Nucleus accumbens (tissue), 56 donors: ENCODE results near the gene OR10G7.
A peak's percentile ranks its signal among the peaks of the same experiment; 100 is the strongest.

Experiments used
- DNase-seq, 56 donors: peaks; one replicate each; lab custom pipeline; 2025; lab: John Stamatoyannopoulos, UW

The OR10G7 gene, protein sequence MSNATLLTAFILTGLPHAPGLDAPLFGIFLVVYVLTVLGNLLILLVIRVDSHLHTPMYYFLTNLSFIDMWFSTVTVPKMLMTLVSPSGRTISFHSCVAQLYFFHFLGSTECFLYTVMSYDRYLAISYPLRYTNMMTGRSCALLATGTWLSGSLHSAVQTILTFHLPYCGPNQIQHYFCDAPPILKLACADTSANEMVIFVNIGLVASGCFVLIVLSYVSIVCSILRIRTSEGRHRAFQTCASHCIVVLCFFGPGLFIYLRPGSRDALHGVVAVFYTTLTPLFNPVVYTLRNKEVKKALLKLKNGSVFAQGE

DNA sequence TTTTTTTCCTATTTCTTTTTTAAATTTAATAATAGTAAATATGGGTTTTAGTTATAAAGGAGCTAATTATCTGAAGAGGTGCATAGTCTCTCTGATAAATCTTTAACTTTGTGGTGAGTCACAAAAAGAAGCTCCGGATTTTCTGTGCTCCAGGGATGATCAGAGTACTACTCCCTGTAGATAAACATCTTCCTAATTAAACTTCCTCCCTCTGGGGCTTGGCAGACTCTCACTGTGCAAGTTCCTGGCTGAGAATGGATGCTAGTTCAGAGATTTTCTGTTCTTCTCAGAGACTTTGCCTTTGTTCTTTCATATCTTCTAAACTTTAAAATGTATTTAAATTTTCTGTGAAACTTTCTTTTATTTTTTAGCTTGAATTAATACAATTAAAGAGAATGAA is at the start of gene OR10G7:
Gene OR10G7 (minus strand): TSS at position 72 of the 400 bp plus-strand sequence. CDS start 2,324 bp downstream, outside the sequence.
- no peak for DNase-seq

DNA sequence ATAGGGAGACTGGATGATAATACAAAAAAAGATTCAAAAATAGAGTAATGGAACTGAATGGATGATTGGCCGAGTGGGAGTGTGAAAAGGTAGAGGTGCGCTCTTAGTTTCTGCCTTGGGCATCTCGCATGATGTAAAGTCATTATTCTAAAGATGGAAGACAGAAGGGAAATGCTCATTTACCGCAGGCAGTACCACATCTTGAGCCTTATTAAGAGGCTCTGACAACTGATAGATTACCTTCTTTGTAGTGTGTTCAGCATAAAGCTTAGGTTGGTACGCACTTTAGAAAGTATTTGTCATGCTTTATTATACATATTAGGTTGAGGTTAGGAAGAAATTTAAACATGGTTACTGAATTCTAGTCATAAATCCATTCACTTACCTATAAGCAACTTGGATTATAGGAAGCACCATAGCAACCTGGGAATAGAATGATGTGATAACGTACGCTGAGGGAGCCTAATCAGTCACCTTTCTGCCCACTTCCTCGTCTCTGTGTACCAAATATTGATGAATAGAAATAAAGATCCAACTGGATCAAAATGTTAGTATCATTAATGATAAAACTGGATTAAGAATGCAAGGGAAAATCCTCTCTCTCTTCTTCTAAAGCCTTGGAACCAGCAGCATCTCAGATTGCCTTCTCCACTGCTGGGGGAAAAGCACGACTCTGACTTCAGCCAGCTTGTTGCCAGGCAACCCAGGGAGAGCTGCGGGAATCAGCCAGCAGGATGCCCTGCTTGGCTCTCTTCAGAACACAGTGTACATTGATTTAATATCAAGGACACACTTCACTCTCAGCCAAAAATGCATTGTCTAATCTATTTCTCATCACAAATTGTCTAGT is 45.1 kb upstream of the OR10G7 start:
- peak in 30 of 56 donors; percentile 10 to 83 (median 42) for DNase-seq

DNA sequence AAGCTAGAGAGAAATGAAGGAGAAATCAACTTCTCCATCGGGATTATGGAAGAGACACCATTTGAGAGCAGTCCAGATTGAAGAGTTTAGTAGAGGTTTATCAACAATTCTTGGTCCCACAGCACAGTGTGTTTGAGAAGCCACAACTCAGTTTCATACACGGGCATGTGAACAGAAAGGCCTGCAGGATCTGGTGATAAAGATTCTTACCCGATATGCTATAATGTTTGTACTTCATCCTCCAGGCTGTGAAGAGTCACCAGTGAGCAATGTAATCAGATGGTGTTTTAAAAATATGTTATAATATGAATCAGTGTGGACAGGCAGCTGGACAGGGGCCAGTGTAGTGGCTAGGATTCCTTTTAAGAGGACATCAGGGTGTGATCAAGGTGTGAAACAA is 44.5 kb upstream of the OR10G7 start:
- DNase-seq = no peak

DNA sequence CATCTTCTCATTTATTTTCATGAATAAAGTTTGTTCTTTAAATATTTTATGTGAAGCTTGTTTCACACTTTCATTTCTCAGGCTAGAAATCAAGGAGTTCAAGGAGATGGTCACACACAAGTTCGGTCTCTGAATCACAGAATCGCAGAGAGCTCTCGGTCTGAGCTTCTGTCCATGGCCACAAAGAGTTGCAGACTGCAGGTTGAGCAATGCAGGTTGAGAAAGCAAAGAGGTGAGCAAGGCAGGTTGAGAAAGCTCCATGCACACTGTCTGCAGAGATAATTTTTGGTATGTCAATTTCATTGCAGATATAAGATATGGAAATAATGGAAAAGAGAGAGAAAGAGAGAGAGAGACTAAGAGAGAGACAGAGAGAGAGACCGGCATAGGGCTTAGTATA is 41.2 kb upstream of the OR10G7 start:
- DNase-seq = no peak

DNA sequence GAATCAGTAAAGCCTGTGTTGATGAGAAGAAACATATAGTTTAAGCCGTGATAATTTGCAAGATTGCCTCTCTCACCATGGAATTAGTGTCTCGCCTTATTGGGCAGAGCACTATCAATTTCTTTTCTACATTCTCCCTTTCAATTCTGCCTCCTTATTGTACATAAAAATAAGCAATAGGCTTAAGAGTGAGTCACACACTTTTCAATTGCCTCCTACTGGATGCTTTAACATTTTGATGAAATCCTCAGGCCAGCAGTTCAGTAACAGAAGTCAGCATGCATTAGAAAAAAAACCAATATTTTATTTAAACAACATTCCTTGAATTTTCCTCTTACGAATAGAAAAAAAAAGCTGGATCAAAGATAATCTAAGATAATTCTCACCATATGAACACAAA is 40.4 kb upstream of the OR10G7 start:
- no peak for DNase-seq

DNA sequence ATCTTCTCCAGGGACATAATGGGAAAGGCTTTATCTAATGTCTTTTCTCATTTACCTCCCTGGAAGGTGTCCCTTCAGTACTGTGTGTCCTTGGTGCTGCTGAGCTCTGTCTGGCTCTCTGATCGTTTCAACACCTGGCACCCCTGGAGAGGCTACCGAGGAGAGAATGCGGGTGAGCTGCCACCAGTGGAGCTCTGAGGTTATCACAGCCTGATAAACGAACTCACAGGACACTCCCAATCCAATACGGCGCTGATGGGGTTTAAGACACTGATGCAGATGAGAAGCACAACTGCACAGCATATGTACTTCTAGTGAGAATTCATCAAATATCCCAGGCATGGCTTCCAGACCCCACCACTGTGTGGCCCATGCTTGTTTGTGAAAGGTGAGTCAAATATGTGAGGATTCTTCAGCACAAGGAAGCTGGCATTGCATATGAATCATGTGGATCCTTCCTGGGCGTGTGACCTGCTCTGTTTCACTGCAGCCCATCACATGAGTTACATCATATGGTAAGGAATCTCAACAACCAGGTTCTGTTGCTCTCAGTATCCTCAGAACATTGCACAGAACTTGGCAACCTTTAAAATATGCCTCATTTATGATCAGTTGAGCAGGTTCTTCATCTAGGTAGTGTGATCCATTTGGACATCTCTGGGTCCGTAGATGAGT is 39.3 kb upstream of the OR10G7 start:
- DNase-seq = no peak

DNA sequence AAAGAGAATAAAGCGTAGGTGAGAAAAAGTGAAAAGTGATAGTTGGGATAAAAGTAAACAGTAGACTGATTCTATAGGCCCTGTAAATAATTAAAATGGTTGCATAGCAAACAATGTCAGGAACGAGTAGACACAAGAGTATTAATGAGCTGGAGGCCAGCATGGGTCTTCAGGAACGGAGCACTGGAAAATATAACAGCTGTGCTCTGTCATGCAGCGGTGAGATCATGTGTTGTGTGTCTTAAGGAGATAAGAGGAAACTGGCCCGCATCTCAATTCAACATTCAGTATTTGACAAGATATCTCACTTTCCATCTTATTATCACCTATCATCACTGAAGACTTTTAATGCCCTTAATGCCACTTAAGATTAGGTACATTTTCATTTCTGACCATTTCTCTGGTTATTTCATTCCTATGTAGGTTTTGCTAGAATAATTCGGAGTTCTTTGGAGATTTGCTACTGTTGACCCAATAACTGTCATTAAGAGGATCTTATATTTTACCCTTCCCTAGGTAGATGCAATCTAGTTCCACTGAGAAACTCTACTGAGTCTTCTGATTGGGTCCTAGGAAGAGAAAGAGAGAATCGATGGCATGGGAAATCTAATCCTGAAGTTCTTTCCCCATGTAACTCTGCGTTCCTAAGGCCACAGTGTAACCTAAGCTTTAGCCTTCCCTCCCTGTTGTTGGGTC is 38.7 kb upstream of the OR10G7 start:
- no peak for DNase-seq

DNA sequence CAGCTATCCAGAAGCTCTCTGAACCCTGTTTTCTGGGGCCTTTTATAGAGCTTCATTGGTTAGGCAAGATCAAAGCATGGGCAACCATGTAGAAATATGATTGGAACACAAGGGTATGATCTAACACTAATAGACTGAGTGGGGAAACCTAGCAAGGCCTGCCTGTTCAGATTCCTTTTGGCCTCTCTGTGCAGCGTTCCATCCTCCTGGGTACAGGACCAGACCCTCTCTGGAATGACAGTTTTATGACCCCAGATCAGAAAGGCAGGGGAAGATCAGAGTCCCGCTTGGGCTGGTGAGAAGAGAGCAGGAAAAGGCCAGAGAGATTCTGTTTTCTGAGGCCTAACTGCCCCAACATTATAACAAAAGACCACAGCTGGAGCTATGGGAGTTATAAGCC is 37.5 kb upstream of the OR10G7 start:
- DNase-seq = no peak

DNA sequence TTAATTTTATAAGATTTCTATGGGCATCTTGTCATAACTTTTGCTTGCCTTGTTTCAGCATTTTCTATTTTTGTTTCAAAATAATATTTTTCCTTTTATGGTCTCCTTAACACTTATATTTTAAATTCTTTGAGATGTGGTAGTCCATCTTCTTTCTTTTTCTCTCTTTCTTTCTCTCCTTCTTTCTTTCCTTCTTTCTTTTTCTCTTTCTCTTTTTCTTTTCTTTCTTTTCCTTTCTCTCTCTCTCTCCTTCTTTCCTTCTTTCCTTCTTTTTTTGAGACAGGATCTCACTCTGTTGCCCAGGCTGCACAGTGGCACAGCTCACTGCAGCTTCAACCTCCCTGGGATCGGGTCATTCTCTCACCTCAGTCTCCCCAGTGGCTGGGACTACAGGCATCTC is 36.1 kb upstream of the OR10G7 start:
- no peak for DNase-seq

DNA sequence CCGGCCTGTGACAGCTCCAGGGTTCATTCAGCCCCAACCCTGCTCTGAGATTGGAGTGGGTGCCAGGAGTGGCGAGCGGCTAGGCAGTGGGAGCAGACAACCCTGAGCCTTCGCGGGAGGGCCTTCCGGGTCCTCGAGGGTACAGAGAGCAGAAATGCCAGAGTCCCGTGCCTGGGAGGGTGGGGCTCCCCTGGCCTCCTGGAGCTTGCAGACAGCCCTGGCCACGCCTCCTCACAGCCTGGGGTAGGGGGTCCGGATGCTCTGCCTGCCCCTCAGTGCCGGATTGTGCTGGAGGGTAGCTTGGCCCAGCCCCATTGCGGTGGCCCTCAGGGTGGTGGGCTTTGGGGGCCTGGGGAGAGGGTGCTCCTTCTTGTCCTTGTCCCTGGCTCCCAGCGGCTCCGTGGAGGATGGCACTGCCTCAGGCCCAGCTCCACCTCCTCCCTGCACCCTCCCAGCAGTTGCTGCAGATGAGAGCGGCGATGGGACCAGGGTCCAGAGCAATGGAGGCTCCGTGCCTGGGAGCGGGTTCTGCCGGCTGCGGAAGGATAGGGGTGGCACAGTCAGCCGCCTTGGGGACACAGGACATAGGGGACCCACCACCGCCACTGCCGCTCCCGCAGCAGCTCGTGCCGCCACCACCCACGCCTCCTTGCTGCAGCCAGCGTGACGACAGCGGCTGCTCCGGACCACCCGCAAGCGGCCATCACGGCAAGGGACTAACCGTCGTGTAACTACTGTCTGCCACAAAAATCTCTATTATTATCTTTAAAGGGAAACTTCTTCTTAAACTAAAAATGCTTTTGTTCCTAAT is 34.9 kb upstream of the OR10G7 start:
- DNase-seq = peak in 29 of 56 donors; percentile 15 to 81 (median 31)

DNA sequence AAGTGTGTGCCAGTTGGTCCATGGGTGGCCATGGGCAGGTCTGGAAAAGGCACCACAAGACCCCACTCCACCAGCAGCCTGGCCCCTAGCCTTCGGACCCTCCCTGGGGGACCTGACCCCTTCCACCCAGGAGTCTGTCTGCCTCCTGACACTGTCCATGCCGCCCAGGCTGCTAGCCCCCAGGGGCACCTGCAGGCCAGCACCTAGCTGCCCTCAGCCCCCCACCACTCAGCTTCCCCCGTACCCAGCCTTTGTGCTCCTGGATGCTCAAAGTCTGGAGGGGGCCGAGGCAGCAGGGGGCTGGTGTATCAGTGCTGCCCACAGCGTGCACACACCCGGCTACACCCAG is 34.3 kb upstream of the OR10G7 start:
- DNase-seq = no peak

DNA sequence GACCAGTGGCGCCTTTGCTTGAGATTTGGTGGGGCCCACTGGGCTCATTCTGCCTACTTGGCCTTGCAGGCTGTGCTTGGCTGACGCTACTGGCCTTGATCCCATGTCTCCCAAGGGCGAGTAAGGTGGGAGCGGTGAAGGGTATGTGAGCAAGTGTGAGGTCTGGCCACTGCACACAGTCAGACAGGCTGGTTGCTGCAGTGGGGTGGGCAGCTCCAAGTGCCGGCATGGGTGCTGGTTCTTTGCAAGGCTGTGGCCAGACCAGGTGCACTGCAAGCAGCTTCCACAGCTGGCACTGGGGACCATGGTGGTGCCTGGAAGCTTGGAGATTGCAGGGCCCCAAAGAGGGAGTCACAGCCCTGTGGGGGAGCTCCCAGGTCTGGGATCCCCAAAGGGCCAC is 33.4 kb upstream of the OR10G7 start:
- no peak for DNase-seq

DNA sequence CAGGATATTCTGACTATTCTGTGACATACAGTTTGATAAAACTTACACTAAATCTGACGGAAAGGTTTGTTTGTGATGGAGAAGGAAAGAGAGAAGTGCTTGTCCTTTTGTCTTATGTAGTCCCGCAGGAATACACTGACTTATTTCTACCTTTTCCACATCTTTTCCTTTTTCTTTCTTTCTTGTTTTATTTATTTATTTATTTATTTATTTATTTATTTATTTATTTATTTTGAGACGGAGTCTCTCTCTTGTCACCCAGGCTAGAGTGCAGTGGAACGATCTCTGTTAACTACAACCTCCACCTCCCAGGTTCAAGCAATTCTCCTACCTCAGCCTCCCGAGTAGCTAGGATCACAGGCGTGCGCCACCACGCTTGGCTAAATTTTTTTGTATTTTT is 31.0 kb upstream of the OR10G7 start:
- no peak for DNase-seq

DNA sequence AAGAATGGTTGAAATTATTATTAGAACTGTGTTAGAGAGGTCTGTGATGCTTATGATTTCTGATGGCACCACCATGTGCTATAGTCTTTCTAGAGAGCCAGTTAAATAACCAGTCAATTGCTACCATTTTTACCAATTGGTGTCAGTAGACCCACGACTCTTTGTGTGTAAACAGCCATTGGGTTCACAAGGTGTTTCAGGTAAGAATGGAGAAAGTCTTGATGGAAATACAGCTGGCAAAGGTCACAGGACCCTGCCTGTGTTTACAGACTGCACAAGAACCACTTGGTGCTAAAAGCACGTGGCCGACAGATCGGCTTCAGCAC is 30.5 kb upstream of the OR10G7 start:
- DNase-seq = no peak

DNA sequence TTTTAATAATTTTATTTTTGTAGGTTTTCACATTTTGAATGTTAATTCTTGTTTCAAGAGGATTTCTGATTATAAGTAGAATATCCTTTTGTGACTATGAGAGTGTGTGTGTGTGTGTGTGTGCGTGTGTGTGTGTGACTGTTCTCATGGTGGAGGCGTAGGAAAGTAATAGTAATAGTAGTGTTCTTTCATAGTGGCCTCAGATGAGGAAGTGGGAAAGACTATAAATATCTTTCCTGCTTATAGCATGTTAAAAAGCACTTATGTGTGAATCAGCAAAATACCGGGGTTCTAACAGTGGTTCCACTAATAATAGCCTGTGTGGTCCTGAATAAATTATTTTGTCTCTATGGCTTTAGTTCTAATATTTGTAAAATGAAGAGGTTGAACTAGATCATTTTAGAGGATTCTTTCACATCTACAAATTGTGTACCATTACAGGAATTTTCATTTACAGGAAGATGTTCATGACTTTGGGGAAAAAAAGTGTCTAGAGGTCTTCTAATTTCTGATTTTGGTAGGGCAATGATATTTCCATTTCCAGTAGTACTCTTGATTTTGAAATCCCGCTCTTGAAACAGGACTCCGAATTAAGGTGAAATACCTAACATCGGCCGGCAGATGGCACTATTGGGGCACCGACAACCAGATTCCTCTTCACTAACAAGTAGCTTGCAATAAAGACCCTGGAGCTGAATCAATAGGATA is 29.9 kb upstream of the OR10G7 start:
- DNase-seq = peak in 41 of 56 donors; percentile 7 to 77 (median 55)

DNA sequence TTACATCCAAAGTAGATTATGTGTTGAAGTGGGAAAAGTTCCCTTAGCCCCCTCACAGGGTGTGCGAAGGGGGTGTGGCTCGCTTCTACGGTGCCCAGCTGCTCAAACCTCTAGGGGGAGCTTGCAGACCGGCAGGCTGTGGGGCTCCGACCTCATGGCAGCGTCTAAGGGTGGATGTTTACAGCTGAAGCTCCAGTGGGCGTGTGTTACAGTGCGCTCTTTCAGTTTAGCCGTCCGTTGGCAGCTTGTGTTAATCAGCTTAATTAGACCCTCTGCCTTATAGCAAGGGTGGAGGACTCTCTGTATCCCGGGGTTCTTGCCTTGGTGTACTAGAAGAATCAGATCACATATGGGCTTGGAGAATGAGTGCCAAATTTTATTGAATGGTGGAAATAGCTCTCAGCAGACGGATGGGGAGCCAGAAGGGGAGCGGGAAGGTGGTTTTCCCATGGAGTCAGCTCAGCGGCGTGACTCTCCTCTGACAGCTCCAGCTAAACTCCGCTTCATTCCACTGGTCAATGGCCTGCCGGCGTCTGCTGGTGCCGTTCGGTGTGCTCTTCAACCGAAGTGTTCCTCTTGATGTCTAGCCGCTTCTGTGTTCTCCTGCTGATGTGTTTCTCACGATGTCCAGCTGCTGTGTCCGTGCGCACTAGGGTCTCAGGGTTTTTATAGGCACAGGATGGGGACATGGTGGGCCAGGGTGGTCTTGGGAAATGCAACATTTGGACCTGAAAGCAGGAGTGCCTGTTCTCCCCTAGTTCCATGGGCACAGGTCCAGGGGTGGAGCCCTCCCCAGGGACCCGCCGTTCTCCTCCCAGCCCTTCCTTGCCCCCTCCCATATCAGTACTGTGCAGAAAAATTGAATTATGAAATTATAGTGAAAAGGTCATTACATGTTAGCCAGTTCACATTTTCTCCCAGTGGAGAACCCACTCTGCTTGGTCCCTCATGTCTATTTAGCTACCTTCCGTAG is 28.6 kb upstream of the OR10G7 start:
- DNase-seq = peak in 18 of 56 donors; percentile 4 to 52 (median 14)

DNA sequence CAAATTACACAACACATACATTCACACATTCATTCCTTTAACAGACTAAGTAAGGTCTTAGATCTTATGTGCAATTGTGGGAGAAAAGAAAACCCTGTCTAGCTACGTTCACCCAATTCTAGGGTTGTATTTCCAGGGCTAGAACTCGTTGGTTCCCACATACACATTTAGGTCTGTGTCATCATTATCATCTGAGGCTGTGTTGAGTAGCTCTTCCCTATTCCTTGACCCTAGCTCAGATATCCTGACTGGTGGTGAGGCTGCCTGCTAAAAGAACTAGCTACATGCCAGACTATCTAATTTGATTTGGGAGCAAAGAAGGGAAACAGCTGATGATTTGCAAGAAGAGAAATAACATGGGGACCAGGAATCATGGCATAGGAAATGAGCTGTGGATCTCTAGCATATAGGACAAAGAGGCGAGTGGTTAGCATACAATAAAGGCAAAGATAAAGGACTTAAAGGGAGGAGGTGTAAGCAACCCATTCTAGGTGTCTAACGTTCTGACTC is 27.5 kb upstream of the OR10G7 start:
- DNase-seq = no peak

DNA sequence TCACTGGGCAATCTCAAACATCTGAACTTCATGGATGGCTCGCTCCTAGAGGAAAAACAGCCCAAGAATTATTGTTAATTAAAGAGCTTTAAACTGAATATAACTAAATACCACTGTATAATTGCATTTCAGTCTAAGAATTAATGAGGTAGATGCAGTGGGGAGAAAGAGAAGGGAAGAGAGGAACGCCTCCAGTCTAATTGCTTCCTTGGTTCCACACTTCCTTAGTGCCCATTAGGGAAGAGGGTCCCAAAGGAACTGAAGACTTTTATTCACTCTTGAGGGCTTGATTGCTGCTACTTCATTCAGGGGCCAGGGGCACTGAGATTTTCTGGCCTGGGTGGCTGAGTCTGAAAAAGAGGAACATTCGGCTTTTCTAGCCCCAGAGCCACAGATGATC is 11.8 kb upstream of the OR10G7 start:
- no peak for DNase-seq
